IPS-18c (cell line): ENCODE measurements around the gene LEMD1.
"Not testable (repeated sequence)": the region's sequence is repeated elsewhere in the genome, so short reads cannot be mapped to it uniquely, and the experiment has no call there.

Experiments used
- H3K4me3 ChIP-seq: 2 replicates; pipeline ENCODE4 v1.7.0; 2013; ENCODE audit warnings: low read depth, mild to moderate bottlenecking, low read length, moderate library complexity; ENCODE audit not compliant: insufficient read depth
- H3K9me3 ChIP-seq: one replicate; pipeline ENCODE4 v1.6.1; 2013; ENCODE audit warnings: mild to moderate bottlenecking, low read length, moderate library complexity; ENCODE audit not compliant: control insufficient read depth, insufficient read depth

Gene LEMD1

GRCh38 chr1:205436776-205437410 lies 15.0 kb upstream of the LEMD1 start:
- no peaks in the 10 kb centered on the region for H3K9me3 ChIP-seq
- no peak overlapping the region for H3K4me3 ChIP-seq

DNA sequence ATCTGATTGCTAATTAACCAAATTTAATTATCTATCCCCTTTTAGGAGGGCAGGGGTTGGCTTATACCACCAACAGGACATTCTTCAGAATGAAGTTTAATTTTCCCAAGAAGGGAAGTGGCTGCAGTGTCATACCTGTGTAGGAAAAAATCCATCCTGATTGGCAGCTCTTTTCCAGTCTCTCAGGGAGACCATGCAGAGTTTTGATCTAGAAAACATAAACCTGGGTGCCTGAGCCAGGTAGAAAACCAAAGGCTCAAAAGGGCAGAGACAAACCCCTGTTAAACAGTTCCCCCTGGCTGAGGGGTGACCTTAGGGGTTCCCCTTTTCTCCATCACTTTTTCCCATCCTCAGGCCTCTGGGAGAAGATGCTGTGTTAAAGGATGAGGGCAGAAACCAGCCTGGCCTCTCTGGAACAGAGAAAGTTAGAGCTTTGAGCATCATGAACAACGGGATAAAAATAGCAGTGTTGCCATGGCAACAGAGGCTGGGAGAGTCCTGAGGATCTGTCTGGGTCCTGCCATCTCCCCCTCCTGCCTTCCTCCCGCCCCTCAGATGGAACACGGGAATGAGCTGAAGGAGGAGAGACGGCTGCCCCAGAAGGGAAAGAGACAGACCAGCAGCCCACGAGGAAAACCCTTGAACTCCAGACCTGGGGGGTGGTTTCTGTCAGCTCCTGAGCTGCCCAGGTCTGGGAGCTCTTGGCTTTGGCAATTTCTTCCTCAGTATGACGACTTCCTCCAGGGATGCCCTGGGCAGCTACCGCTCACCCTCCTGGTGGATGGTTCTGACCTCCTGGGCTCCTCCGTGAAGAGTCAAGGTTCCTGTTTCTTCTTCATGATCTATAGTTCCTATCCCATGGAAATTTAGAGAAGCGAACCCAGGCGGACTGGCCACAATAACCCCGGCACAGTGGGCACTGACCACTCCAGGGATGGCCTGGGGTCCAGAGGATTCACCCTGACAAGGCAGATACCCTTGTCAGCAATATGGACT lies 14.0 kb upstream of the LEMD1 start:
- no peak overlapping the region for H3K4me3 ChIP-seq

GRCh38 chr1:205434738-205435137 lies 12.9 kb upstream of the LEMD1 start:
- peaks cover 2% of the 10 kb centered on the region for H3K9me3 ChIP-seq
- no peak overlapping the region for H3K4me3 ChIP-seq

More for the DNA sequence above, 14.0 kb upstream of the LEMD1 start:
- H3K9me3 ChIP-seq, result peaks cover 2% of the 10 kb centered on the region

- H3K9me3 ChIP-seq, H3K4me3 ChIP-seq: not testable (repeated sequence)
These were observed 10.8 kb upstream of the LEMD1 start for GRCh38 chr1:205432692-205433091.

GRCh38 chr1:205432116-205432515 lies 10.3 kb upstream of the LEMD1 start:
- Histone ChIP-seq H3K4me3 (no peak overlapping the region), H3K9me3 (peaks cover 2% of the 10 kb centered on the region)

GRCh38 chr1:205430696-205431305 lies 8.9 kb upstream of the LEMD1 start:
- peak overlapping the region; percentile 52 for H3K4me3 ChIP-seq
- peaks cover 2% of the 10 kb centered on the region for H3K9me3 ChIP-seq

DNA sequence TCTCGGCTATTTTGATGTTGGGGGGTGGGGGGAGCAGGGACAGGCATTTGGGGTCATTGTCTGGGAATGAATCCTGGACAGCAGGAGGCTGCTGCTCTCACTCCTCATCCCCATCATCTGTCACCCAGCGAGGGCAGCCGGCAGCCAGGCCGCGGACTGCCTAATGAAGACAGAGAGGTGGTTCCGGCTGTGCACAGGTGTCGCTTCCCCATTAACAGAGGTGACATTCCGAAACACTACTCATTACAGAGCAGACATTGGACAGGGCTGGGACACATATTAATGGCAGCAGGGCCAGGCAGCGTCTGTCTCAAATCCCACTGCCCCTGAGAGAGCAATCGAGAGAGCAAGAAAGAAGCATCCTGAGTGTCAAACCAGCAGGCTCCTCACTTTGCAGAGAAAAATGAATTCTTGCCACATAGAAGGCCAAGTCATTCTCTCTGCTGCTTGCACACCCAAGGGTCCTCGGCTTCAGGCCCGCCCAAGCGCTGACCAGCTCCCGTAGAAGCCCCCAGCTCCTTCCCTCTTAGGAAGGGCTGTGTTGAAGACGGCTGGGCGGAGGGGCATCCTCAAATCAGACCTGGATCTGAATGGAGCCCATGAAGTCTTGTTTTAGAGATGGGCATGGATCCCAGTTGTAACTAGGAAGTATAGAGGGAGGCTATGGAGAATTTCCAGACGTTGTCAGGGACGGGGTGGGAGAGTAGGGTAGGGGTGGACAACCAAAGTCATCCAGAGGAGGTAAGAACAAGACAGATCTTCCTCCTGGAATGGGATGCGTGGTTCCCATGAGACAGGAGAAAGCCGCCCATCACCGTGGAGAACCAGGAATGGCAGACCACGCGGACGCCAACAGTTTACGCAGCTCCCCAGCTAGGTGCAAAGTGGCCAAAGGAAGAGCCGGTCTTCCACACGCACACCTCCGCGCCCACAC lies 8.2 kb upstream of the LEMD1 start:
- Histone ChIP-seq H3K4me3 (peak overlapping the region; percentile 52), H3K9me3 (peaks cover 2% of the 10 kb centered on the region)

DNA sequence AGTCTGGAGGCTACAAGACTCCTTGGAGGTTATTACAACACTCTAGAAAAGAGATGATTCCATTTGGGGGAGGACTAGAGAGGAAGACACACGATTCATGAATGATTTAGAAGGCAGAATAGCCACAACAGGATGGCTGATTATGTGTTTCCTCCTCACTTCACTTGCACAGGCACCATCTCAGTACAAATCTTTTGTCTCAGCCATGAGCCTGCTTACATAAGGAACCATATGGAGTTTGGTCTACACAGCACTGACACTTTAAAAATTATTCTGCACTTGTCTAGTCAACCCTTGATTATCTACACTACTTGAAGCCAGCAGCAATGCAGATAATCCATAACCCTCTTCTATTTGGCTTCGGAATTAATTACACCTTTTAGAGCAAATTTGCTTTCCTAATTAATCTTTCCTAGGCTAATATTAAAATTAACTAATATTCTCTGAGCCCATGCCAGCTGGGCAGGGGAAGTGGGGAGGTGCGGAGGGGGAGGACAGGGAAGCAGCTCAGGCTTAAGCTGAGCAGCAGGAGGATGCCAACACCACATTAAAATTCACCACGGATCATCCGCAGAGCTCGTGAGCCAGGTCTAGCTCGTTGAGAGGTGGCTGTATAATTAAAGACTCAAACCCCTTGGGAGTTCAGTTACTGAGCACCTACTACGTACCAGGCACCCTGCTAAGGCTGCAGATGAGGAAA lies 3.2 kb upstream of the LEMD1 start:
- H3K4me3 ChIP-seq, result no peak overlapping the region

GRCh38 chr1:205423814-205424399 lies 2.1 kb upstream of the LEMD1 start:
- Histone ChIP-seq H3K4me3 (no peak overlapping the region), H3K9me3 (no peaks in the 10 kb centered on the region)

More for the DNA sequence above, 3.2 kb upstream of the LEMD1 start:
- H3K9me3 ChIP-seq, result no peaks in the 10 kb centered on the region

GRCh38 chr1:205422993-205423642 lies 1.3 kb upstream of the LEMD1 start:
- no peak overlapping the region for H3K4me3 ChIP-seq
- H3K9me3 ChIP-seq, result no peaks in the 10 kb centered on the region

GRCh38 chr1:205420938-205421337 lies 918 bp downstream of the LEMD1 start:
- Histone ChIP-seq H3K4me3 (no peak overlapping the region), H3K9me3 (no peaks in the 10 kb centered on the region)

DNA sequence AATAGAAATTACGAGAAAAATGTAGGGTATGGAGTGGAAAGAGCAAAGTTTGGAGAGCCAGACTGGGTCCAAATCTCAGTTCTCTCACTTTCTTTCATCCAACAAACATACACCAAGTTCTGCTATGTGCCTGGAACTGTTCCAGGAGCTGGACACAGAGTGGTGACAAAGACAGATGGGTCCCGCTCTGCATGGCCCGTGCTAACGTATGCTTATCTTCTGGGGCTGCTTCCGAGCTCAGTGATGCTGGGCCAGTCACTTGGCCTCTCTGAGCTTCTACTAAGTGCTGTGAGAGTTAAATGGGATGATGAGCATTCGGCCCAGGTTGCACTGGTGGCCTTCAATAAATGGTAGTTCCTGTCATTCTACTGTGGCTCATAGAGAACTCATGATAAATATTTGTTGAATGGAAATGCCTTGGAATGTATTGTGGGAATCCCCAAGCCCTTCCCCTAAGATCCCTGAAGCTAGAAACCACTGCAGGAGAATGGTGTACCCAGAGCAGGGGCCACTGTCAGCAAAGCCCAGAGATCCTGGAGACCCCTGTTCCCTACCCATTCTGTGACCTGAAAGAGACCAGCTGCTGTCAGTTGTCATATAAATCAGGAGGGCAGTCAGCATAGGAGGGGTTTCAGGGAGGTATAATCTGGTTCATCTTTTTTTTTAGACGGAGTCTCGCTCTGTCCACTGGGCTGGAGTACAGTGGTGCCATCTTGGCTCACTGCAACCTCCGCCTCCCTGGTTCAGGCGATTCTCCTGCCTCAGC lies 3.8 kb downstream of the LEMD1 start:
- Histone ChIP-seq H3K9me3 (no peaks in the 10 kb centered on the region), H3K4me3 (no peak overlapping the region)

- no peaks in the 10 kb centered on the region for H3K9me3 ChIP-seq
These were observed 5.5 kb downstream of the LEMD1 start for GRCh38 chr1:205416322-205416721.

DNA sequence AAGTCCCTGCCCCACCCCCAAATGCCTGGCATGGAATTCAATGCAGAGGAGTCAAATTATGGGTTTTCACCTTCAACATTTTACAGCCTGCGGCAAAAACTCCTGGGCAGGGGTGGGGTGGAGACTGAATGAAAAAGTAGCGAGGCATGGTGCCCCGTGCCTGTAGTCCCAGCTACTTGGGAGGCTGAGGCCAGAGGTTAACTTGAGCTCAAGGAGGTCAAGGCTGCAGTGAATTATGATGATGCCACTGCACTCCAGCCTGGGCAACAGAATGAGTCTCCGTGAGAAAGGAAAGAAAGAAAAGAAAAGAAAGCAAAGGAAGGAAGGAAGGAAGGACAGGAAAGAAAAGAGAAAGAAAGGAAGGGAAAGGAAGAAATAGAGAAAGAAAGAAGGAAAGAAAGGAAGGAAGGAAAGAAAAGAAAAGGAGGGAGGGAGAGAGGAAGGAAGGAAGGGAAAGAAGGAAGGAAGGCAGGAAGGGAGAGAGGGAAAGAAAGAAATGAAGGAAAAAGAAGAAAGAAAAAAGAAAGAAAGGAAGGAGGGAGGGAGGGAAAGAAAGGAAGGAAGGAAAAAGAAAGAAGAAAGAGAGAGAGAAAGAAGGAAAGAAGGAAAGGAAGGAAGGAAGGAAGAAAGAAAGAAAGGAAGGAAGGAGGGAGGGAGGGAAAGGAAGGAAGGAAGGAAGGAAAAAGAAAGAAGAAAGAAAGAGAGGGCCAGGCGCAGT lies 11.1 kb downstream of the LEMD1 start:
- Histone ChIP-seq H3K4me3 (no peak overlapping the region), H3K9me3 (peaks cover 2% of the 10 kb centered on the region)

More at GRCh38 chr1:205416322-205416721, 5.5 kb downstream of the LEMD1 start:
- H3K4me3 ChIP-seq, result no peak overlapping the region
